GM13977 (cell line): ENCODE results near the gene NGDN.

ENCODE experiments used
- DNase-seq: peaks from one replicate; pipeline ENCODE4 v3.0.0; 2012; ENCODE audit warnings: low spot score
- in situ Hi-C: fragments of 300-500 bp; cut with MboI; formaldehyde crosslinking; loops from one replicate; pipeline ENCODE4 v1.12.0; 2022; ENCODE audit warnings: low sequenced_read_pairs, low pct_unique_long_range_greater_than_20kb, mixed read lengths, inconsistent platforms; ENCODE audit not compliant: unreplicated experiment
- TF ChIP-seq, protein P1 (sequence below): IDR thresholded peaks from 2 replicates; pipeline ENCODE4 v1.5.1; 2012; ENCODE audit warnings: mild to moderate bottlenecking, control low read depth; ENCODE audit not compliant: insufficient read depth; ENCODE audit errors: extremely low read depth, missing control alignments

NGDN gene

DNA sequence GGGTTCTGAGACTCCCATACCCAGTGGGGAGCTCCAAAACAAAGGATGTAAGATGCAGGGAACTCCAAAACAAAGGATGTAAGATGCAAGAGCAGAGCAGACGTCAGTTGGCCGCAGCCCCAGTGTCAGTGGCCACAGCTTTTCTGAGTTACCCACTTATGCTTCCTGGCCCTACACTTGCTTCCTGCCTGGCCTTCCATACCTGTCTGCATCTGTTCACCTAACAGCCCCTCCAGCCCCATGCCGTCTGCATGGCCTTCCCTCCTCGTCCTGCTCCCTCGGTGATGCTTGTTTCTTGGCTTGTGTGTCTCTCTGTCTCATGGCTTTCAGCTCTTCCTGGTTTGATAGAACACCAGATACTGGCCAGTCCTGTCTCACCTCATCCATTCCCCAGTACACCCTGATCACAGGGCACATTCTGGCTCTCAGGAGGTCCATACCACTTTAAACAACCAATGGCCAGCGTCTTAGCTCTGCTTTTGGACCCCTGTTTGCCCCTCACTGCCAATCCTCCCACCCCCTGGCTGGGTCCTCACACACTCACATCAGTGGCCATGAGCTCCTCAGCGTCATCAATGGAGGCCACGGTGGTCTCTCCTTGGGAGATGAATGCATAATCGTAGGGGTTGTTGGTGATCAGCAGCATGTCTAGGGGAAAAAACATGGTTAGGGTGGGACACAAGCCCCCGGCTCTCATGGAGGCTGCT lies 39.3 kb upstream of the NGDN start:
- TF ChIP-seq, protein P1, sequence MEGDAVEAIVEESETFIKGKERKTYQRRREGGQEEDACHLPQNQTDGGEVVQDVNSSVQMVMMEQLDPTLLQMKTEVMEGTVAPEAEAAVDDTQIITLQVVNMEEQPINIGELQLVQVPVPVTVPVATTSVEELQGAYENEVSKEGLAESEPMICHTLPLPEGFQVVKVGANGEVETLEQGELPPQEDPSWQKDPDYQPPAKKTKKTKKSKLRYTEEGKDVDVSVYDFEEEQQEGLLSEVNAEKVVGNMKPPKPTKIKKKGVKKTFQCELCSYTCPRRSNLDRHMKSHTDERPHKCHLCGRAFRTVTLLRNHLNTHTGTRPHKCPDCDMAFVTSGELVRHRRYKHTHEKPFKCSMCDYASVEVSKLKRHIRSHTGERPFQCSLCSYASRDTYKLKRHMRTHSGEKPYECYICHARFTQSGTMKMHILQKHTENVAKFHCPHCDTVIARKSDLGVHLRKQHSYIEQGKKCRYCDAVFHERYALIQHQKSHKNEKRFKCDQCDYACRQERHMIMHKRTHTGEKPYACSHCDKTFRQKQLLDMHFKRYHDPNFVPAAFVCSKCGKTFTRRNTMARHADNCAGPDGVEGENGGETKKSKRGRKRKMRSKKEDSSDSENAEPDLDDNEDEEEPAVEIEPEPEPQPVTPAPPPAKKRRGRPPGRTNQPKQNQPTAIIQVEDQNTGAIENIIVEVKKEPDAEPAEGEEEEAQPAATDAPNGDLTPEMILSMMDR: no peak
- in situ Hi-C loops: no loop called here
- DNase-seq: no peak

DNA sequence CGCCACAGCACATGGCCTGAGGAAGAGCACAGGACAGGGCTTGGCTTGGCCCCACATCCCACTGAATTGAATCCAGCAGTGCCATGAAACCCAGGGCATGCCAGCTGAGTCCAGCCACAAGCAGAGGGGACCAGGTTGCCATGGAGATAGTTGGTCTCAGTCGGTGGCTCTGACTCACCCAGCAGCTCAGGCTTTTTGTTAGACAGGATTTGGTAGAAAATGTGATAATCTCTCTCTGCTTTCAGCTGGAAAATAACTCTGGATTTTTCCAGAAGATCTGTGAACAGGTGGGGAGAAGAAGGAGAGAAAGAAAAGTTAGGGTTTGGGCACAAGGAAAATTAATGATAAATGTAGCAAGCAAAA lies 38.8 kb upstream of the NGDN start:
- TF ChIP-seq, protein P1: no peak
- no peak for DNase-seq
- in situ Hi-C loops: no loop called here

DNA sequence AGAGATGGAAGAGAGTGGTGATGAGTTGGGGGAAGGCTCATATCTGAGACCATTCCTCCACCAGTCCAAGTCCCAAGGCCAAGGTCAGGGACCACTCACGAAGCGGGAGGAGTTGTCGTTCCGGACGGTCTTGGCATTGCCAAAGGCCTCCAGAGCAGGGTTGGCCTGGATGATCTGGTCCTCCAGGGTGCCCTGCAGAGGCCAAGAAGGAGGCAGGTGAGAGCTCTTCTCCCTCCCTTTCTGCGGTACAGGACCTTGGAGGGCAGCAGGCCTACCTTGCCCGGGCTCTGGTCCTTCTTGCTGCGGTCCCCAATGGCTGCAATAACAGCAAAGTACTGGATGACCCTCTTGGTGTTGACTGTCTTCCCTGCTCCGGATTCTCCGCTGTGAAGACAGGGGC lies 38.0 kb upstream of the NGDN start:
- TF ChIP-seq, protein P1: no peak
- in situ Hi-C loops: no loop called here
- DNase-seq: no peak

DNA sequence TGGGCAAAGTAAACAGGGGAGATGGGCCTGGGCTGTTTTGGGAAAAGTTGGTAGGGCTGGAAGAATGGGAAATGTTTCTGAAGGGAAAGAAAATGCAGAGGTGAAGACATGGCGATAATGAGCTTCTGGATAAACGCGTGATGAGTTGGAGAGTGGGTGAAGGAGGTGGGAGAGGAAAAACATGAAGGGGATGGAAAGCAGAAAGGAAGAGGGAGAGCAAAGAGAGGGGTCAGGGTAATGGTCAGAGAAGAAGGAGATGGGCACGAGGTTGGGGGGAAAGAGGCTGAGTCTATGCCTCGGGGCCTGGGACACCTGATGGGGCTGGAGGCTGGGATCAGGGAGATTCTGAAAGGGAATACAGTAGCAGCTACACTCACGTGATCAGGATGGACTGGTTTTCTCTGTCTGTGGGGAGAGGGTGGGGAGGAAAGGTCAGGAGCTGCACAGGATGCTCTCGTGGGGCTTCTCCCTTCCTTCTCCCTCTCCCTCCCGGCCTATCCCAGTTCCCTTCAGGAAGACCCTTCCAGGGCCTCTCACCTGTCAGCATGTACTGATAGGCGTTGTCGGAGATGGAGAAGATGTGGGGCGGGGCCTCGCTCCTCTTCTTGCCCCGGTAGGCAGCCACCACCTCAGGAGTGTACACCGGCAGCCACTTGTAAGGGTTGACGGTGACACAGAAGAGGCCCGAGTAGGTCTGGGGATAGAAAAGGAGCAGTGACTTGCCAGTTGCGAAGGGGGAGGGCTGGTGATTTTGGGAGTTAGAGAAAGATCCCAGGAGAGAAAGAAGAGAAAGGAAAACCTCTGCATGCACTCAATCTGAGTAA lies 37.2 kb upstream of the NGDN start:
- TF ChIP-seq, protein P1: no peak
- no peak for DNase-seq
- in situ Hi-C loops: no loop called here

DNA sequence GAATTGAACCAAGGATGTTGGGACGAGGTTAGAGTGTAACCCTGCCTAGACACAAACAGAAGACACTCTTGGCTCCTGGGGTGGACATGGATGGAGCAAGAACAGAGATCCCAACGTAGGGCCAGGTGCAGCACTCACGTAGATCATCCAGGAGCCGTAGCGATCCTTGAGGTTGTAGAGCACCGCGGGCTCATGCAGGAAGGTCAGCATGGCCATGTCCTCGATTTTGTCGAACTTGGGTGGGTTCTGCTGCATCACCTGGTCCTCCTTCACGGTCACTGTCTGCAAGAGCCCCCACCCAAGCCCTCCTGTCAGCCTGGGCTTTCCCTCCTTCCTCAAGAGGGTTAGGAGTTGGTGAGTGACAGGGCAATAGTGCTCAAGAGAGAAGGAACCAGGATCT lies 36.6 kb upstream of the NGDN start:
- DNase-seq: no peak
- TF ChIP-seq, protein P1: no peak
- in situ Hi-C loops: no loop called here

DNA sequence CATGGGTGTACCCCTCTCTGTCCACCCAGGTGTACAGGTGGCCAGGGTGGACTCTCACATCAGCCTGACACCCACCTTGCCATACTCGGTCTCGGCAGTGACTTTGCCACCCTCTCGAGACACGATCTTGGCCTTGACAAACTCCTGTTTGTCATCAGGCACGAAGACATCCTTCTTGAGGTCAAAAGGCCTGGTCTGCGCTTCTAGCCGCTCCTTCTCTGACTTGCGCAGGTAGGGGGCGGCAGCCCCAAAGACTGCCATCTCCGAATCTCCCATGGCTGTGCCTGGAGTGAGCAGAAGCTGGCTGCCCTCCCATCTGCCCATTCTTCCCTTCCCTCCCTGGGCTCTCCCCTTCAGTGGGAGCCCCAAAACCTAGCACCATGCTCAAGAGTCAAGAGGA lies 36.0 kb upstream of the NGDN start:
- TF ChIP-seq, protein P1: no peak
- DNase-seq: no peak
- in situ Hi-C loops: no loop called here
